Uterus (tissue), 4 donors: Measurements from ENCODE around the gene GPR183. TPM values are rescaled to one million over a fixed set of nuclear protein-coding genes. Genes with fewer than 3 reads are reported as not detected.

Source experiments
- DNase-seq, 2 donors: peaks; one replicate each; pipeline ENCODE4 v3.0.0-alpha.2; 2019 to 2020
- H3K27ac ChIP-seq, 2 donors: fragments of 200-600 bp; sonication (generic); 1 replicate in 1 of 2; 2 replicates in 1 of 2; pipeline ENCODE4 v1.5.1; 2016 to 2018
- H3K27me3 ChIP-seq, 2 donors: fragments of 200-600 bp; sonication (generic); one replicate each; pipeline ENCODE4 v1.5.1; 2018 to 2019; ENCODE audit warnings: control low read depth in 1 of 2
- H3K36me3 ChIP-seq, 2 donors: fragments of 200-600 bp; sonication (generic); one replicate each; pipeline ENCODE4 v1.5.1; 2019; ENCODE audit warnings: control low read depth in 1 of 2
- H3K4me1 ChIP-seq, 2 donors: fragments of 200-600 bp; sonication (generic); one replicate each; pipeline ENCODE4 v1.5.1; 2018 to 2019; ENCODE audit warnings: control low read depth in 1 of 2
- H3K4me3 ChIP-seq, 2 donors: fragments of 200-600 bp; sonication (generic); 1 replicate in 1 of 2; 2 replicates in 1 of 2; pipeline ENCODE4 v1.5.1; 2018 to 2019; ENCODE audit warnings: mild to moderate bottlenecking in 1 of 2
- H3K9me3 ChIP-seq, 2 donors: fragments of 200-600 bp; sonication (generic); one replicate each; pipeline ENCODE4 v1.5.1; 2019; ENCODE audit warnings: control low read depth in 1 of 2
- CTCF ChIP-seq, 4 experiments: fragments of 200-600 bp in 2 of 4; fragments of 450-650 bp in 2 of 4; sonication (generic) in 2 of 4; IDR thresholded peaks; one replicate each; pipeline ENCODE4 v1.5.1; 2016 to 2019; ENCODE audit warnings: antibody characterized with exemption in 4 of 4, mild to moderate bottlenecking in 2 of 4, moderate library complexity in 1 of 4
- POLR2A ChIP-seq, 2 donors: fragments of 450-650 bp; IDR thresholded peaks; one replicate each; pipeline ENCODE4 v1.6.1; 2016; ENCODE audit warnings: antibody characterized with exemption in 2 of 2, mild to moderate bottlenecking in 1 of 2, moderate library complexity in 1 of 2
- intact Hi-C: fragments of 100-400 bp; cut with DNase I; formaldehyde crosslinking; loops from one replicate; pipeline ENCODE4 v1.15.1; 2023; ENCODE audit warnings: low total_unique reads
- total RNA-seq, 4 donors: library from RNA; depleted of rRNA in 3 of 4; stranded (reverse); fragments of >200 nt in 3 of 4; gene quantifications; one replicate each; pipeline versions ENCODE4 v1.1.0 to v1.2.4, GENCODE V29; 2014 to 2023
- donor health status: DM: yes; HTN: yes; CAD: no.

GPR183 gene
- total RNA-seq = 10 to 100 TPM in 1 of 4 donors, 1 to 10 TPM in 3; 2.0 to 10.8 (median 3.8) TPM

- H3K4me3 ChIP-seq = no peak within 1 kb of the TSS
- peaks cover 0 to 13% of the 10 kb centered on the region in 2 donors for H3K4me1 ChIP-seq
- intact Hi-C loops = no loop called here
Observed at GRCh38 chr13:99307247-99307646, at the start of gene GPR183. Gene GPR183, minus strand, starts transcription at chr13:99307399. Its CDS starts 11,254 bp downstream, at chr13:99296145.

GRCh38 chr13:99356262-99357091 is 49.3 kb upstream of the GPR183 start:
- no peaks in the 10 kb centered on the region for H3K9me3 ChIP-seq
- intact Hi-C loops = no loop called here
- H3K27ac ChIP-seq = peak overlapping the region; percentile 52 to 58
- no peaks in the 10 kb centered on the region for H3K4me1 ChIP-seq
- no peak for TF ChIP-seq POLR2A (IDR thresholded peaks at IDR 0.05)
- no peak for TF ChIP-seq CTCF (IDR thresholded peaks at IDR 0.05)
- no peaks in the 10 kb centered on the region for H3K36me3 ChIP-seq
- H3K4me3 ChIP-seq = no peak overlapping the region
- DNase-seq = no peak
- no peaks in the 10 kb centered on the region for H3K27me3 ChIP-seq

More at GRCh38 chr13:99307247-99307646, at the start of gene GPR183:
- DNase-seq = no peak
- Histone ChIP-seq H3K27me3 (no peaks in the 10 kb centered on the region), H3K36me3 (no peaks in the 10 kb centered on the region), H3K27ac (peak within 1 kb of the TSS; percentile 50 to 73), H3K9me3 (no peaks in the 10 kb centered on the region)
- TF ChIP-seq POLR2A (IDR thresholded peaks at IDR 0.05) (peak in 1 of 2 donors; percentile 34), CTCF (IDR thresholded peaks at IDR 0.05) (no peak)

- H3K27me3 ChIP-seq = no peaks in the 10 kb centered on the region
- H3K36me3 ChIP-seq = no peaks in the 10 kb centered on the region
- intact Hi-C loops = no loop called here
- no peak for DNase-seq
- H3K4me1 ChIP-seq = no peaks in the 10 kb centered on the region
- H3K9me3 ChIP-seq = no peaks in the 10 kb centered on the region
- H3K27ac ChIP-seq = peak overlapping the region; percentile 52 to 58
- TF ChIP-seq POLR2A (IDR thresholded peaks at IDR 0.05) (no peak), CTCF (IDR thresholded peaks at IDR 0.05) (no peak)
- no peak overlapping the region for H3K4me3 ChIP-seq
Observed at GRCh38 chr13:99356012-99356261, 48.7 kb upstream of the GPR183 start.

- Histone ChIP-seq H3K4me3 (no peak overlapping the region), H3K36me3 (no peaks in the 10 kb centered on the region), H3K4me1 (no peaks in the 10 kb centered on the region), H3K9me3 (no peaks in the 10 kb centered on the region), H3K27me3 (no peaks in the 10 kb centered on the region), H3K27ac (peak overlapping the region in 1 of 2 donors; percentile 58)
- no peak for DNase-seq
- no peak for TF ChIP-seq POLR2A (IDR thresholded peaks at IDR 0.05)
- no peak for TF ChIP-seq CTCF (IDR thresholded peaks at IDR 0.05)
- intact Hi-C loops = no loop called here
Observed at GRCh38 chr13:99355267-99356011, 48.2 kb upstream of the GPR183 start.

- no peaks in the 10 kb centered on the region for H3K36me3 ChIP-seq
- intact Hi-C loops = no loop called here
- no peak overlapping the region for H3K4me3 ChIP-seq
- no peaks in the 10 kb centered on the region for H3K4me1 ChIP-seq
- no peaks in the 10 kb centered on the region for H3K27me3 ChIP-seq
- no peak for DNase-seq
- H3K27ac ChIP-seq = no peak overlapping the region
- no peaks in the 10 kb centered on the region for H3K9me3 ChIP-seq
- TF ChIP-seq POLR2A (IDR thresholded peaks at IDR 0.05) = no peak
- no peak for TF ChIP-seq CTCF (IDR thresholded peaks at IDR 0.05)
Observed at GRCh38 chr13:99354371-99354951, 47.3 kb upstream of the GPR183 start.
